B cell (primary cell): ENCODE results near the gene SNX14. TPM values are rescaled to one million over a fixed set of nuclear protein-coding genes. Genes with fewer than 3 reads are reported as not detected.

ENCODE experiments used
- ATAC-seq: fragments of 200-7000 bp; cut with Tn5 transposase; one replicate; pipeline ENCODE4 v1.10.0; 2021; ENCODE audit warnings: low read depth, mild to moderate bottlenecking, moderate number of reproducible peaks, moderate library complexity
- CTCF ChIA-PET: fragments of 350-600 bp; sonication (Branson Sonifier 250); formaldehyde crosslinking; loops from one replicate; lab custom pipeline; 2021; ENCODE audit warnings: antibody characterized with exemption, inconsistent platforms; lab: Charles Lee
- POLR2A ChIA-PET: fragments of 350-600 bp; sonication (Branson Sonifier 250); formaldehyde crosslinking; loops from one replicate; lab custom pipeline; 2021; ENCODE audit warnings: antibody characterized with exemption; lab: Charles Lee
- DNase-seq: peaks from one replicate; pipeline ENCODE4 v3.0.0; 2013
- H2AFZ ChIP-seq: 2 replicates; pipeline ENCODE4 v1.6.1; 2012; ENCODE audit warnings: mild to moderate bottlenecking, low read depth, low read length; ENCODE audit not compliant: insufficient read depth, poor library complexity, severe bottlenecking
- H3K27ac ChIP-seq, 2 donors: 1 replicate in 1 of 2; 2 replicates in 1 of 2; pipeline ENCODE4 v1.5.1; 2012 to 2013; ENCODE audit warnings: low read length in 2 of 2, mild to moderate bottlenecking in 2 of 2, moderate library complexity in 1 of 2
- H3K27me3 ChIP-seq, 4 experiments: fragments of 200-600 bp in 1 of 4; sonication (generic) in 1 of 4; replicated peaks in 1 of 4; 1 replicate in 2 of 4; 2 replicates in 2 of 4; pipeline versions ENCODE4 v1.6.1 to v1.7.0; 2013 to 2016; ENCODE audit warnings: low read length in 3 of 4, mild to moderate bottlenecking in 2 of 4, mixed read lengths in 1 of 4, moderate library complexity in 1 of 4; ENCODE audit not compliant: insufficient read depth in 4 of 4, control insufficient read depth in 3 of 4; ENCODE audit errors: control extremely low read depth in 1 of 4
- H3K36me3 ChIP-seq, 2 experiments: replicated peaks in 1 of 2; 1 replicate in 1 of 2; 2 replicates in 1 of 2; pipeline versions ENCODE4 v1.6.1 to v1.7.1; 2013; ENCODE audit warnings: low read length in 1 of 2; ENCODE audit not compliant: insufficient read depth in 2 of 2, control insufficient read depth in 1 of 2; ENCODE audit errors: control extremely low read depth in 1 of 2, extremely low read depth in 1 of 2
- H3K4me1 ChIP-seq, 2 donors: fragments of 200-600 bp in 1 of 2; sonication (generic) in 1 of 2; 1 replicate in 1 of 2; 2 replicates in 1 of 2; pipeline versions ENCODE4 v1.5.1 to v1.6.1; 2013 to 2017; ENCODE audit warnings: low read length in 2 of 2; ENCODE audit not compliant: control insufficient read depth in 2 of 2, insufficient read depth in 2 of 2
- H3K4me2 ChIP-seq: replicated peaks from 2 replicates; pipeline ENCODE3; 2012; ENCODE audit warnings: mild to moderate bottlenecking, low read depth, low read length; ENCODE audit not compliant: poor library complexity, severe bottlenecking
- H3K4me3 ChIP-seq, 5 experiments: fragments of 200-600 bp in 1 of 5; sonication (generic) in 1 of 5; 1 replicate in 3 of 5; 2 replicates in 2 of 5; pipeline versions ENCODE4 v1.5.1 to v1.7.0; 2011 to 2016; ENCODE audit warnings: low read length in 4 of 5, mild to moderate bottlenecking in 4 of 5, low read depth in 2 of 5, control low read depth in 1 of 5, moderate library complexity in 1 of 5; ENCODE audit not compliant: insufficient read depth in 1 of 5; ENCODE audit errors: control extremely low read depth in 1 of 5, extremely low read depth in 1 of 5
- H3K79me2 ChIP-seq: fragments of 200-600 bp; sonication (generic); one replicate; pipeline ENCODE4 v1.6.0; 2016; ENCODE audit warnings: low read length; ENCODE audit not compliant: control insufficient read depth, insufficient read depth
- H3K9ac ChIP-seq: fragments of 200-600 bp; sonication (generic); 2 replicates; pipeline ENCODE4 v1.6.1; 2017; ENCODE audit warnings: mild to moderate bottlenecking, low read length, moderate library complexity
- H3K9me3 ChIP-seq, 3 donors: one replicate each; pipeline versions ENCODE4 v1.6.1 to v1.7.1; 2013; ENCODE audit warnings: low read length in 2 of 3; ENCODE audit not compliant: control insufficient read depth in 2 of 3, insufficient read depth in 1 of 3; ENCODE audit errors: control extremely low read depth in 1 of 3
- H4K20me1 ChIP-seq: 2 replicates; pipeline ENCODE4 v1.6.0; 2012; ENCODE audit warnings: mild to moderate bottlenecking, low read length; ENCODE audit not compliant: insufficient read depth, control insufficient read depth, poor library complexity, severe bottlenecking
- H3K27ac Mint-ChIP-seq: one replicate; pipeline ENCODE4 v1.8.0; 2021; ENCODE audit warnings: mixed read lengths
- H3K27me3 Mint-ChIP-seq: one replicate; pipeline ENCODE4 v1.8.0; 2021; ENCODE audit warnings: mixed read lengths
- H3K4me1 Mint-ChIP-seq: one replicate; pipeline ENCODE4 v1.8.0; 2021; ENCODE audit warnings: mixed read lengths
- H3K4me3 Mint-ChIP-seq: one replicate; pipeline ENCODE4 v1.8.0; 2021; ENCODE audit warnings: mixed read lengths
- H3K9me3 Mint-ChIP-seq: one replicate; pipeline ENCODE4 v1.8.0; 2022; ENCODE audit warnings: mixed read lengths; ENCODE audit not compliant: insufficient read depth
- EZH2 ChIP-seq: IDR thresholded peaks from 2 replicates; pipeline ENCODE4 v1.6.1; 2012; ENCODE audit warnings: borderline replicate concordance, low read depth, mild to moderate bottlenecking, moderate library complexity, low read length; ENCODE audit not compliant: insufficient read depth, poor library complexity, severe bottlenecking
- WGBS: methylation state at CpG from one replicate; pipeline ENCODE4 v1.1.5; 2013; ENCODE audit warnings: missing lambda C conversion rate; ENCODE audit not compliant: insufficient coverage; 5-methylcytosine and 5-hydroxymethylcytosine counted together
- intact Hi-C: fragments of 100-400 bp; cut with micrococcal nuclease; formaldehyde crosslinking; loops from one replicate; pipeline ENCODE4 v1.10.0; 2022
- polyA plus RNA-seq: library from polyadenylated mRNA; depleted of rRNA; stranded (reverse); fragments of >200 nt; gene quantifications from 2 replicates; pipeline ENCODE4 v1.2.3, GENCODE V29; 2012
- total RNA-seq, 2 donors: library from RNA; stranded (reverse); fragments of 120-200 nt in 1 of 2; gene quantifications; 1 replicate in 1 of 2; 2 replicates in 1 of 2; pipeline versions ENCODE4 v1.2.3 to v1.2.4, GENCODE V29; 2013 to 2022
- TF ChIP-seq, protein P1 (sequence below): fragments of 200-600 bp; IDR thresholded peaks from one replicate; pipeline ENCODE4 v1.8.0; 2022; ENCODE audit warnings: antibody characterized with exemption, mild to moderate bottlenecking

The SNX14 gene
- total and polyA plus RNA-seq, 2 donors (not counting 1 experiment from before 2014, with no cell fraction given), result 36.9 to 80.0 TPM

DNA sequence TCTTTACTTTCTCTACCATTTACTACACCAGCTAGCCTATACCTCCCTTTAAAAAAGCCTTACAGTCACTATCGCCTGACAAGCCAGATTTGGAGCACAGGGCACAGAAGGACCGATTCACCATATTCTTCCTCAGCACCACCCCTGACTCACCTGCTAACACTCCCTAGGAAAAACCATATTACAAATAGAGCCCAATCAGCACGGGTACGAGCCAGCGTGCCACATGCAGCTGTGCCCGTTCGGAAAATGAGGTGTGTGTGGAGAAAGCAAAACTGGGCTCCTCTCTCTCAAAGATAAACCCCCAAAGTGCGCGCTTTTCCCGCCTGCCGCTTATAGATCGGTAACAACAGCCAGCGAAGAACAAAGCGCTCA, 47.9 kb upstream of the SNX14 start:
- Histone ChIP-seq H2AFZ (peak overlapping the region; percentile 90), H3K79me2 (peaks cover 61% of the 10 kb centered on the region), H3K36me3 (peaks cover 3 to 30% of the 10 kb centered on the region in 2 experiments), H3K9me3 (no peaks in the 10 kb centered on the region), H3K4me3 (peak overlapping the region; percentile 79 to 100 (median 82)), H3K27ac (peak overlapping the region; percentile 4 to 97), H3K4me1 (peaks cover 20 to 27% of the 10 kb centered on the region in 2 donors), H4K20me1 (peaks cover 31% of the 10 kb centered on the region), H3K27me3 (no peaks in the 10 kb centered on the region), H3K4me2 (peak overlapping the region; percentile 61), H3K9ac (peak overlapping the region; percentile 96)
- no peak for ATAC-seq
- ChIA-PET CTCF (interaction anchor here (1.1 to 6.5 kb wide), 2 partner anchors 36 to 48 kb away, joined by 6 to 43 read pairs; partner anchors contain the start of gene SNX14), POLR2A (interaction anchor here (1.1 to 2.8 kb wide), 3 partner anchors 37 to 48 kb away, joined by 3 to 20 read pairs (median 3); partner anchors contain the start of gene SNX14)
- WGBS, result 0% methylated on average over 8 of the region's 14 CpGs
- Mint-ChIP-seq H3K9me3 (no peaks in the 10 kb centered on the region), H3K27me3 (no peaks in the 10 kb centered on the region), H3K4me1 (peaks cover 51% of the 10 kb centered on the region), H3K27ac (peak overlapping the region; percentile 99), H3K4me3 (peak overlapping the region; percentile 92)
- DNase-seq, result no peak
- TF ChIP-seq EZH2, result no peak
- TF ChIP-seq, protein P1, sequence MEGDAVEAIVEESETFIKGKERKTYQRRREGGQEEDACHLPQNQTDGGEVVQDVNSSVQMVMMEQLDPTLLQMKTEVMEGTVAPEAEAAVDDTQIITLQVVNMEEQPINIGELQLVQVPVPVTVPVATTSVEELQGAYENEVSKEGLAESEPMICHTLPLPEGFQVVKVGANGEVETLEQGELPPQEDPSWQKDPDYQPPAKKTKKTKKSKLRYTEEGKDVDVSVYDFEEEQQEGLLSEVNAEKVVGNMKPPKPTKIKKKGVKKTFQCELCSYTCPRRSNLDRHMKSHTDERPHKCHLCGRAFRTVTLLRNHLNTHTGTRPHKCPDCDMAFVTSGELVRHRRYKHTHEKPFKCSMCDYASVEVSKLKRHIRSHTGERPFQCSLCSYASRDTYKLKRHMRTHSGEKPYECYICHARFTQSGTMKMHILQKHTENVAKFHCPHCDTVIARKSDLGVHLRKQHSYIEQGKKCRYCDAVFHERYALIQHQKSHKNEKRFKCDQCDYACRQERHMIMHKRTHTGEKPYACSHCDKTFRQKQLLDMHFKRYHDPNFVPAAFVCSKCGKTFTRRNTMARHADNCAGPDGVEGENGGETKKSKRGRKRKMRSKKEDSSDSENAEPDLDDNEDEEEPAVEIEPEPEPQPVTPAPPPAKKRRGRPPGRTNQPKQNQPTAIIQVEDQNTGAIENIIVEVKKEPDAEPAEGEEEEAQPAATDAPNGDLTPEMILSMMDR, result no peak
- intact Hi-C loops, result no loop called here

DNA sequence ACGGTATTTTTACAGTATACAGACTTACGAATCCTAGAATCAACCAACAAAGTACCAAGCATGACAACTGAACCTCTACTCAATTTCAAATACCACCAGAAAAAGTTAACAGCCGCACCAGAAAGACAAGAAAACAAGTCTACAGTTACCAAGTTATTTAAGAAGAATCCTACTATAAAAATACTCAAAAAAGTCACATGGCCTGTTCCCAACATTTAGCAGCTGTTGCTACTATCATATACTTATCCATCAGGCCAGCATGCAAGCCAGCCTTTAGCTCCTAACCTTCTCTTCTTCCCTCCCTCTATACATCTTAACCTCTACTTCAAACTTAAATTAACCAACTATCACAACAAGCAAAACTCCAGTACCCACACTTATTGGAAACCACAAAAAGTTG, 47.2 kb upstream of the SNX14 start:
- no peak for DNase-seq
- Mint-ChIP-seq H3K27me3 (no peaks in the 10 kb centered on the region), H3K27ac (peak overlapping the region; percentile 66), H3K4me1 (peaks cover 51% of the 10 kb centered on the region), H3K9me3 (no peaks in the 10 kb centered on the region), H3K4me3 (peak overlapping the region; percentile 92)
- peaks cover 31% of the 10 kb centered on the region for H4K20me1 ChIP-seq
- intact Hi-C loops, result no loop called here
- WGBS, result 69% methylated on average over 3 of the region's 3 CpGs
- peaks cover 3 to 37% of the 10 kb centered on the region in 2 experiments for H3K36me3 ChIP-seq
- ChIA-PET POLR2A (interaction anchor here (1.1 to 2.8 kb wide), 3 partner anchors 38 to 48 kb away, joined by 3 to 20 read pairs (median 3); partner anchors contain the start of gene SNX14), CTCF (interaction anchor here (0.6 to 6.5 kb wide), 4 partner anchors 15 to 47 kb away, joined by 3 to 43 read pairs (median 4); partner anchors contain the start of gene SNX14)
- ATAC-seq, result no peak
- peak overlapping the region; percentile 96 for H3K9ac ChIP-seq
- no peak overlapping the region for H3K27ac ChIP-seq
- peak overlapping the region; percentile 61 for H3K4me2 ChIP-seq
- no peaks in the 10 kb centered on the region for H3K9me3 ChIP-seq
- H3K79me2 ChIP-seq, result peaks cover 67% of the 10 kb centered on the region
- H3K4me1 ChIP-seq, result peaks cover 20 to 27% of the 10 kb centered on the region in 2 donors
- TF ChIP-seq EZH2, result no peak
- TF ChIP-seq, protein P1, result no peak
- H3K27me3 ChIP-seq, result no peaks in the 10 kb centered on the region
- H3K4me3 ChIP-seq, result peak overlapping the region in 2 of 5 experiments; percentile 80 to 100
- no peak overlapping the region for H2AFZ ChIP-seq
